Left hindlimb (tissue), 1 donor: ENCODE results near the gene PDE4B.
"Not testable (repeated sequence)": the region's sequence is repeated elsewhere in the genome, so short reads cannot be mapped to it uniquely, and the experiment has no call there.

Experiments used
- DNase-seq: peaks from one replicate; pipeline ENCODE4 v3.0.0-alpha.2; 2018

Gene PDE4B

GRCh38 chr1:66069976-66070876, 277.5 kb downstream of the PDE4B start:
- DNase-seq = no peak

- no peak for DNase-seq
Measured at GRCh38 chr1:66073388-66073787, 280.7 kb downstream of the PDE4B start.

GRCh38 chr1:66074147-66074546, 281.5 kb downstream of the PDE4B start:
- no peak for DNase-seq

DNA sequence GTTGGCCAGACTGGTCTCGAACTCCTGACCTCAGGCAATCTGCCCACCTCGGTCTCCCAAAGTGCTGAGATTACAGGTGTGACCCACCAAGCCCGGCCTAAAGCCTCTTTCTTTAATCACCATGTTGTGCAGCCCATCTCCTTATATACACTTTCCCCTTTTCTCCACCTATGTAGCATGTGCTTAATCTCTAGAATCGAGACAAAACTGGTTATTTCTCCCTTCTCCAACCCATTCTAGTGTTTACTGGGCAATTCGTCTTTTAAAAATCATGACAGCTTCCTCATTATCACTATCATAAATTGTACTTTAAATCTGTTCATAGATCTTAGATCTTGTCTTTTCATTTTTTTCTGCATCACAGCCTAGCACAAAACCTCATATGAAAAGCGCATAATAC, 285.7 kb downstream of the PDE4B start:
- no peak for DNase-seq

GRCh38 chr1:66083003-66083402, 290.3 kb downstream of the PDE4B start:
- DNase-seq = no peak

GRCh38 chr1:66084442-66084841, 291.7 kb downstream of the PDE4B start:
- no peak for DNase-seq

DNA sequence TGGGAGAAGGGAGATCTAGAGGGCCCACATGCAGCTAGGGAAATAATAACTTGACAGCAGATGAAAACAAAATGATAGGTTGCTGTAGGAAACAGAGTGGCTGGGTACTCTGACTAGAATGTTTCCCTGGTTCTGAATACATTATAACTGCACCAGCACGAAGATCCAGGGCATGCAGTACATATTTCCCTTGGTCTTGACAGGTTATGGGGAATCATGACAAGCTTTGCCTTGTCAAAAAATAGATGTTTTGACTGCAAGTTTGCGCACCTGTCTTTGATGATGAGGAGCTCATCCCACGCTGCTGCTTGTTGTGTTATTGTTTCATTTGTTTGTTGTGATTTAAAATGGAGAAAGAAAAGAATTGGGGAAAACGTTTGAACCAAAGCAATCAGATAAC, 292.9 kb downstream of the PDE4B start:
- DNase-seq = no peak

GRCh38 chr1:66088787-66089186, 296.1 kb downstream of the PDE4B start:
- no peak for DNase-seq

DNA sequence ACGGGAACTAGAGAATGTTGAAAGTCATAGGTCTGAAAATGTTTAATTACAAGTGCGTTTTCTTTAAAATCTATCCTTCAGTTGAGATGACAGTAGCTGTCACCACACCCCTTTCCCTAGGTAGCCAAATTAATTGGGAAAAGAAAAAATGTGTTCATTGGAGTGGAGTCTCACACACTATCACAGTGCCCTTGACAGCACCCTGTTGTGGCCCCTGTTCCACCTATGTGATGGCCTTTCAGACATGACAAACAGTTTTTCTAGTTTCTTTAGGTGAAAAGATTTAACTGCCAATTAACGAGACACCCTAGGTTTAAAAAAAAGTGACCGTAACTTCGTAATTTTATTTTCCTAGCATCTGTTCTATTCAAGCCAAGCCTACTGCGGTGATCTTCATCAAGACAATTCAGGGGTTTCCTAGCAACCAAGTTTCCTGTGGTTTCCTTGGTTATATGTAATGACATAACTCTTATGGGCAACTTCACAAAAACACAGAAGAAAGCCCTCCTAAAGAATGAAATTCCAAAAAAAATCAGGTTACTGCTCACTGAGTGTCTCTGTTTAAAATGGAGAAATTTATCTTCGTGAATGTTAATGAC, 298.3 kb downstream of the PDE4B start:
- no peak for DNase-seq

DNA sequence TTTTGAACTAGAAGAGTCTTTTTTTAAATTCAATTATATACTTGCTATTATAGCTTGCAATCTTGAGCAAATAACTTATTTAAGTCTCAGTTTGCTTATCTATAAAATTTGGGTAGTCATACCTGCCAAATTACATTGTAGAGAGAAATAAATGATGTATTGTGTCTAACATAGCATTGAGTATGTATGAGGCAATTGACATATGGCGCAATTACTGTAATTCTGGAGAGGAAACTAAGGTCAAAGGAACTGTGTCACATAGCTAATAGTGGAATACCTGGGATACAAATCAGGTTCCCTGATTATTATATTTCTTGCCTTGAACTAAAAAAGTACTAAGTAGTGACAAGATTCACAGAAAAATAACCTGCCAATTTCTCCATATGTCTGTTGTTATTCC, 302.5 kb downstream of the PDE4B start:
- no peak for DNase-seq

GRCh38 chr1:66100959-66101358, 308.3 kb downstream of the PDE4B start:
- DNase-seq = not testable (repeated sequence)

- DNase-seq = not testable (repeated sequence)
Measured at GRCh38 chr1:66104076-66104475, 311.4 kb downstream of the PDE4B start.

- DNase-seq = no peak
Measured at GRCh38 chr1:66108624-66109023, 315.9 kb downstream of the PDE4B start.

DNA sequence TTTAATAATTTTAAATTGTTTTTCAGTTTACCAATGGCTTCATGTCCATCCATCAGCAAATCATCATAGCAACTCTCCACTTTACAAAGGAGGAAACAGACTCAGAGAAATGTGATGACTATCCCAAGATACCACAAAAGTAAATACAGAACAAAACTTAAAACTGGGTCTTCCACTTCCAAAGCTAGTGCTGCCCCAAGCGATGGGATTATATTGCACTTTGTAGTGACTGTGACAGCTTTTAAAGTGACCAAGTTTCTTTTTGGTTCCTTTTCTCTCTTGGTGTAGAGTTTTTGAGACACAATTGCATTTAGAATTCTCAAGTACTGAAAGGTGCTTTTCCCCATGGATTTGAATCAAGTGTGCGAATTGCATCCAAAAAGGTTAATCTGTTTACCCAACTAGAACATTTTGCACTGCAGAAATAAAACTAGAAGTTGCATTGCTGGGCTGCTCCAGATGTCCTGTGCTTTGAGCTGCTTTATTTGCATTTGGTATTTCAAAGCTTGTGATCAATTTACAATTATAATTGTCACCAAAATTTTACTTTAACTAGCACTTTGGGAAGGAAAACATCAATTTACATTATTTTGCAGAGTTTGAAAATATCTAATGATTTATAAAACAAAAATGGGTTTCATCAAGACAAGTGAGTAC, 320.2 kb downstream of the PDE4B start:
- no peak for DNase-seq

- DNase-seq = no peak
Measured at GRCh38 chr1:66119148-66119547, 326.5 kb downstream of the PDE4B start.

DNA sequence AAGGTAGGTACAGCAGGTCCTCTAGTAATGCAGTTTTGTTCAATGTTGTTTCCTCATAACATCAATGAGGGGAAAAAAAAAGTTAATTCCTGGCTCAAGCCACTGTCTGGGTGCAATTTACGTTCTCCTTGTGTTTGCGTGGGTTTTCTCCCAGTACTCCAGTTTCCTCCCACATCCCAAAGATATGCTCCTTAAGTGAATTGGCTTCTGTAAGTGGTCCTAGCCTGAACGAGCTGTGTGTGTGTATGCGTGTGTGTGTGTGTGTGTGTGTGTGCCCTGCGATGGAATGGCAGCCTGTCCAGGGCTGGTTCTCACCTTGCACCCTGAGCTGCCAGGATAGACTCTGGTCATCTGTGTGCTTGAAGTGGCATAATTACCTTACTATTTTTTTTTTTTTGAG, 332.0 kb downstream of the PDE4B start:
- DNase-seq = no peak

- not testable (repeated sequence) for DNase-seq
Measured at GRCh38 chr1:66128641-66129040, 335.9 kb downstream of the PDE4B start.

- DNase-seq = no peak
Measured at GRCh38 chr1:66132324-66132723, 339.6 kb downstream of the PDE4B start.

- no peak for DNase-seq
Measured at GRCh38 chr1:66134004-66134403, 341.3 kb downstream of the PDE4B start.

- no peak for DNase-seq
Measured at GRCh38 chr1:66135161-66135560, 342.5 kb downstream of the PDE4B start.

DNA sequence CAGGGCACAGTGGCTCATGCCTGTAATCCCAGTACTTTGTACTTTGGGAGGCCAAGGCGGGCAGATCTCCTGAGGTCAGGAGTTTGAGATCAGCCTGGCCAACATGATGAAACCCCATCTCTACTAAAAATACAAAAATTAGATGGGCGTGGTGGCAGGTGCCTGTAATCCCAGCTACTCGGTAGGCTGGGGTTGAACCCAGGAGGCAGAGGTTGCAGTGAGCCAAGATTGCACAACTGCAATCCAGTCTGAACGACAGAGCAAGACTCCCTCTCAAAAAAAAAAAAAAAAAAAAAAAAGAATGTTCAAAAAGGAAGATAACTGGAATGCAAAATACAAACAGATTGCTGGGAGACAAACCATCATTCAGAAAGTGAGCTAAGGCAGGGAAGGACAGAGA, 343.7 kb downstream of the PDE4B start:
- not testable (repeated sequence) for DNase-seq

- no peak for DNase-seq
Measured at GRCh38 chr1:66137235-66137634, 344.5 kb downstream of the PDE4B start.

DNA sequence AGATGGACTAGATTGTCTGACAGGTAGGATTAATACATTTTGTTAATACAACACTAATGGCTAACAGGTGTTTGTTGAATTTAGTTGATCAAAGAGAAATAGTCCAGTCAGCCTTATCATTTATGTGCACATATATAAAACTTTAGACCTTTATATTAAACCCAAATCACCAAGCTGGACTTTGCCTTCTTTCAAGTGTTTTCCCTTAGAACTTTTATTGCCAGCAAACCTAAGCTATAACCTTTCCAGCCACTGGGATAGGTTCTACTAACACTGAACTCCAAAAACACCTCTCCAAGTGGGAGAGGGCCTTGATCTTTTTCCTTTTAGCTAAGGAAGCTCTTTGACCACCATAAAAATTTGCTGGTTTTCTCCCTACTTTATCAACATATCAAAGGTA, 345.9 kb downstream of the PDE4B start:
- no peak for DNase-seq

- DNase-seq = no peak
Measured at GRCh38 chr1:66140072-66140471, 347.4 kb downstream of the PDE4B start.
